IPS-15b (cell line): ENCODE data around the gene SLC22A24.

Experiments used
- H3K27me3 ChIP-seq: one replicate; pipeline ENCODE4 v1.6.1; 2013; ENCODE audit warnings: low read length; ENCODE audit not compliant: control insufficient read depth, insufficient read depth
- H3K36me3 ChIP-seq: one replicate; pipeline ENCODE4 v1.6.1; 2013; ENCODE audit warnings: low read length; ENCODE audit not compliant: control insufficient read depth, insufficient read depth
- H3K4me1 ChIP-seq: one replicate; pipeline ENCODE4 v1.6.1; 2013; ENCODE audit warnings: mild to moderate bottlenecking, low read length; ENCODE audit not compliant: control insufficient read depth, insufficient read depth
- H3K4me3 ChIP-seq: one replicate; pipeline ENCODE4 v1.5.1; 2013; ENCODE audit warnings: low read depth, low read length
- H3K9ac ChIP-seq: one replicate; pipeline ENCODE4 v1.6.1; 2013; ENCODE audit warnings: low read depth, mild to moderate bottlenecking, low read length
- H3K9me3 ChIP-seq: one replicate; pipeline ENCODE4 v1.6.1; 2013; ENCODE audit warnings: mild to moderate bottlenecking, low read length; ENCODE audit not compliant: control insufficient read depth, insufficient read depth

Gene SLC22A24, protein sequence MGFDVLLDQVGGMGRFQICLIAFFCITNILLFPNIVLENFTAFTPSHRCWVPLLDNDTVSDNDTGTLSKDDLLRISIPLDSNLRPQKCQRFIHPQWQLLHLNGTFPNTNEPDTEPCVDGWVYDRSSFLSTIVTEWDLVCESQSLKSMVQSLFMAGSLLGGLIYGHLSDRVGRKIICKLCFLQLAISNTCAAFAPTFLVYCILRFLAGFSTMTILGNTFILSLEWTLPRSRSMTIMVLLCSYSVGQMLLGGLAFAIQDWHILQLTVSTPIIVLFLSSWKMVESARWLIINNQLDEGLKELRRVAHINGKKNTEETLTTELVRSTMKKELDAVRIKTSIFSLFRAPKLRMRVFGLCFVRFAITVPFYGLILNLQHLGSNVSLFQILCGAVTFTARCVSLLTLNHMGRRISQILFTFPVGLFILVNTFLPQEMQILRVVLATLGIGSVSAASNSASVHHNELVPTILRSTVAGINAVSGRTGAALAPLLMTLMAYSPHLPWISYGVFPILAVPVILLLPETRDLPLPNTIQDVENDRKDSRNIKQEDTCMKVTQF

DNA sequence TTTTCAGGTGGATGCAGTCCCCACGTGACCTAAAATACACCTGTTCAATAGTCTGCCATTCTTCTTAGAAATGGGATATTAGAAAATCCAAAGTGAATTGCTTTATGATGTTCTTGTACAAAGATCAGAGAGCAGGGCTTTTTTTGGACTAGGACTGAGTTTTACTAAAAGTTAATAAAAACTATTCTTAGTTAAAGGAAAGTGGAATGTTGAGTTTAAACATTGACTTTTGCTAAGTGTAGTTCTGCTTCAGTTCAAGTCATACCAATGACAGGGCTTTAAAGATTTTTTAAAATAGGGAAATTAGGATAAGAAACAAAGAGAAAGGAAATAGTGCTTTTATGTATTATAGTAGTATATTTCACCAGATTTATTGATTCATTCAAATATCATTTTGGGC, at the start of gene SLC22A24:
SLC22A24 (minus strand) TSS at position 101 of the 400 bp plus-strand sequence. CDS start 442 bp downstream, outside the sequence.
- Histone ChIP-seq H3K27me3 (no peaks in the 10 kb centered on the region), H3K4me1 (no peaks in the 10 kb centered on the region), H3K9ac (no peak within 1 kb of the TSS), H3K9me3 (no peaks in the 10 kb centered on the region), H3K36me3 (no peaks in the 10 kb centered on the region), H3K4me3 (no peak within 1 kb of the TSS)

GRCh38 chr11:63180536-63180935, 36.5 kb upstream of the SLC22A24 start:
- Histone ChIP-seq H3K36me3 (no peaks in the 10 kb centered on the region), H3K4me3 (no peak overlapping the region), H3K4me1 (peaks cover 18% of the 10 kb centered on the region), H3K9ac (no peak overlapping the region), H3K27me3 (no peaks in the 10 kb centered on the region), H3K9me3 (no peaks in the 10 kb centered on the region)

DNA sequence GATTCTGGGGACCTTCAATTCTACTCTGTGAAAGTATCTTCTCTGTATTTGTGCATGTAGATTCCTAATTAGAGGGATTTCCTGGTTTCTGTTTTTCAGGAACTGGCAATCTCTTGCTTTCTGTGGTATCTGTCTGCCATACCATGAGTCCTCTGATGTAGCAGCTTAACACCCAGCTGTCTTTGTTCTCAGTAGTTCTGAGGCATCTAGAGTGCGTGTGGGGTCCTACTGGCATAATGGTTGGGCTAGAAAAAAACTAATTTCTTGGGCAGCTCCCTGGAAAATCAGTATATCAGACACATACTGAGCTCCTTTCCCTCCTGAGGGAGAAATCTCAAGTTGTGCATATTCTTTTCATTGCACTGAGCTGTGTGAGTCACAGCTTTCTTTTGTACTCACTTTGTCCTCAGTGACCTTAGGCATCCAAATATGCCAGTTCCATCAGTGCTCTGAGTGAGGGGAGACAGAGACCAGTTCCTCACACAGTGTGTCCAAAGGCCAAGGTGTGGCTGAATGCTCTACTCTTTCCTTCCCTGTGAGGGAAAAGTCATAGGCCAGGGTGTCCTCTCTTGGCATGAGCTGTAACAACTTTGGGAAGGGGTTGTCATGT, 35.5 kb upstream of the SLC22A24 start:
- H3K4me3 ChIP-seq = no peak overlapping the region
- H3K36me3 ChIP-seq = no peaks in the 10 kb centered on the region
- no peaks in the 10 kb centered on the region for H3K27me3 ChIP-seq
- no peaks in the 10 kb centered on the region for H3K9me3 ChIP-seq
- peaks cover 18% of the 10 kb centered on the region for H3K4me1 ChIP-seq
- H3K9ac ChIP-seq = no peak overlapping the region

- no peak overlapping the region for H3K4me3 ChIP-seq
- peaks cover 18% of the 10 kb centered on the region for H3K4me1 ChIP-seq
- no peaks in the 10 kb centered on the region for H3K9me3 ChIP-seq
Observed at GRCh38 chr11:63177872-63178271, 33.9 kb upstream of the SLC22A24 start.

DNA sequence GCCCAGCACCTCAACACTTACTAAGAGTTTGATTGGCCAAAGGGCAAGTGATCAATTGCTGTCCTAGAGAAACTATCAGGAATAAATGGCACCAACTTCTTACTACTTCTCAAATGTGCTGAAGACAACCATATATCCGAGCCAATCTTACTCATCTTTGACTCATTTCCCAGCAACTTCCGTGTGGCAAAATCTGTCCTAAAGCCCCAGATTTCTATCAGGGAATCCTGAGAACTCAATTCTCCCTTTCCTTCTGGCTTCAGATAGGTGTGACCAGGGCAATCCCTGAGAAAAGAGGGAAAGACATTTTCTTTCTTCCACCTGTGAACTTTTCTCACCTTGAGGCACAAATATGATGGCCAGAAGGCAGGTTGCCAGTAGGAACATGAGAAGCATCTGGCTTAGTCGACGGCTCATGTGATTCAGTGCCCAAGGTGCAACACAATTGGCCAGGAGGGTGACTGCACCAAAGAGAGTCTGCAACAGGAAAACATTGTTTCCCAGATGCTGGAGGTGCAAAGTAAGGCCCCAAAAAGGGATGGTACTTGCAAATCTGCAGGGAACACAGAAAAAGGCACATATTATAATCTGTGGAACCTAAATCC, 21.8 kb upstream of the SLC22A24 start:
- Histone ChIP-seq H3K9me3 (no peaks in the 10 kb centered on the region), H3K9ac (no peak overlapping the region), H3K36me3 (no peaks in the 10 kb centered on the region), H3K4me1 (no peaks in the 10 kb centered on the region), H3K4me3 (no peak overlapping the region), H3K27me3 (no peaks in the 10 kb centered on the region)

More at GRCh38 chr11:63177872-63178271, 33.9 kb upstream of the SLC22A24 start:
- H3K27me3 ChIP-seq = no peaks in the 10 kb centered on the region
- no peak overlapping the region for H3K9ac ChIP-seq
- no peaks in the 10 kb centered on the region for H3K36me3 ChIP-seq

DNA sequence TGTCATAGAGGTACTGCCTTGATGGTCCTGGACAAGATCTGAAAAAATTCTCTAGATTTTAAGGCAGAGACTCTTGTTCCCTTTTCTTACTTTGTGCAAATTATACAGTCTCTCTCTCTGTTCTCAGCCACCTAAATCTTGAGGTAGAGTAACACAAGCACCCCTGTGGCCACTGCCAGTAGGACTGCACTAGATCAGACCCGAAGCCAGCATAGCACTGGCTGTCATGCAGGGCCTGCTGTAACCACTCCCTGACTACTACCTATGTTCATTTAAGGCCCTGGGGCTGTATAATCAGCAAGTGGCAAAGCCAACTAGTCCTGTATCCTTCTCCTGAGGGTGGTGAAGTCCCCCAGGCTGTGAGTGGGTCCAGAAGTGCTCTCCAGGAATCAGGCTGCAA, 11.8 kb upstream of the SLC22A24 start:
- H3K36me3 ChIP-seq = no peaks in the 10 kb centered on the region
- no peak overlapping the region for H3K9ac ChIP-seq
- no peak overlapping the region for H3K4me3 ChIP-seq
- no peaks in the 10 kb centered on the region for H3K9me3 ChIP-seq
- no peaks in the 10 kb centered on the region for H3K27me3 ChIP-seq
- H3K4me1 ChIP-seq = no peaks in the 10 kb centered on the region

DNA sequence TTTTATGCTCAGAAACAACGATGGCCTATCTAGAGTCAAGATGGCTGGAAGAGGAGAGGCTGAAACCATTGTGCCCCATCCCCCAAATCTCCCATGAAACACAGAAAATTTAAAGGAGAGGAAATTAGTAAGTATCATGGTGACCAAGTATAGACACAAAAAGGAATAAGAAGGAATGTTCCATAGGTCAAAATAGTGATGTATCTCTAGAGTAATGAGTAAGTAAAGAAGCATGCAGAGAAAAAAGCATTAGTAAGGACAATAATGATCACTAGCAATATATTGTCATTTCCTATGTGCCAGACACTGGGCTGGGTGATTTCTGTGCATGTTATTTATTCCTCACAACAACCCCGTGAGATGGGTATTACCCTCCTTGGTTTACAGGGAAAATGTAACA, 2.6 kb upstream of the SLC22A24 start:
- Histone ChIP-seq H3K9ac (no peak overlapping the region), H3K27me3 (no peaks in the 10 kb centered on the region), H3K4me3 (no peak overlapping the region), H3K36me3 (no peaks in the 10 kb centered on the region), H3K4me1 (no peaks in the 10 kb centered on the region), H3K9me3 (no peaks in the 10 kb centered on the region)

DNA sequence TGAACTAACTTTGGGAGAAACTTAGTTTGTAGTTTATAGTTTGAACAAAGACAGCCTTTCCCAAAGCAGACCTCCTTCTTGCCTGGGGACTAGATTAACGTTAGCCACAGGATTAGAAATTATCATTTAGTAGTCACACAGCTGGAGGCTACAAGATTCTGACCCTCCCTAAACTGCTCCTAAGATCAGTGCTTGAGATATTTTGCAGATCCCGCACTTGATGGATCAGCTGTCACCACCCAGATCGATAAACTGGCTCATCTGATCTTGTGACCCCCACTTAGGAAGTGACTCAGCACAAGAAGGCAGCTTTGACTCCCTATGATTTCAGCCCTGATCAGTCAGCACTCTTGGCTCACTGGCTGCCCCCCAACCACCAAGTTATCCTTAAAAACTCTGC, 1.6 kb downstream of the SLC22A24 start:
- Histone ChIP-seq H3K9ac (no peak overlapping the region), H3K36me3 (no peaks in the 10 kb centered on the region), H3K4me1 (no peaks in the 10 kb centered on the region), H3K9me3 (no peaks in the 10 kb centered on the region), H3K4me3 (no peak overlapping the region), H3K27me3 (no peaks in the 10 kb centered on the region)

GRCh38 chr11:63132985-63133775, 10.8 kb downstream of the SLC22A24 start:
- Histone ChIP-seq H3K9ac (no peak overlapping the region), H3K4me1 (no peaks in the 10 kb centered on the region), H3K36me3 (no peaks in the 10 kb centered on the region), H3K4me3 (peak overlapping the region; percentile 30), H3K9me3 (no peaks in the 10 kb centered on the region), H3K27me3 (no peaks in the 10 kb centered on the region)

GRCh38 chr11:63099555-63099954, 44.5 kb downstream of the SLC22A24 start:
- H3K9me3 ChIP-seq = no peaks in the 10 kb centered on the region
- no peaks in the 10 kb centered on the region for H3K27me3 ChIP-seq

GRCh38 chr11:63080682-63081081, 63.3 kb downstream of the SLC22A24 start:
- Histone ChIP-seq H3K4me3 (no peak overlapping the region), H3K27me3 (no peaks in the 10 kb centered on the region), H3K9me3 (no peaks in the 10 kb centered on the region), H3K9ac (no peak overlapping the region), H3K36me3 (no peaks in the 10 kb centered on the region), H3K4me1 (no peaks in the 10 kb centered on the region)

More at GRCh38 chr11:63099555-63099954, 44.5 kb downstream of the SLC22A24 start:
- Histone ChIP-seq H3K4me3 (no peak overlapping the region), H3K36me3 (no peaks in the 10 kb centered on the region), H3K4me1 (no peaks in the 10 kb centered on the region), H3K9ac (no peak overlapping the region)
